DMS 273 (cell line): ENCODE measurements around the gene CNTN3.

Experiments
- DNase-seq: peaks from one replicate; lab custom pipeline; 2025; ENCODE audit not compliant: unreplicated experiment; lab: John Stamatoyannopoulos, UW

CNTN3 gene

GRCh38 chr3:74613060-74613459 lies 1.4 kb downstream of the CNTN3 start:
- no peak for DNase-seq

- DNase-seq = no peak
Observed at GRCh38 chr3:74611206-74611605, 3.3 kb downstream of the CNTN3 start.

- DNase-seq = no peak
Observed at GRCh38 chr3:74607803-74608202, 6.7 kb downstream of the CNTN3 start.

GRCh38 chr3:74606996-74607395 lies 7.5 kb downstream of the CNTN3 start:
- no peak for DNase-seq

- no peak for DNase-seq
Observed at GRCh38 chr3:74605437-74605836, 9.0 kb downstream of the CNTN3 start.

- no peak for DNase-seq
Observed at GRCh38 chr3:74603292-74603691, 11.2 kb downstream of the CNTN3 start.

GRCh38 chr3:74602471-74602870 lies 12.0 kb downstream of the CNTN3 start:
- no peak for DNase-seq

GRCh38 chr3:74601793-74602192 lies 12.7 kb downstream of the CNTN3 start:
- no peak for DNase-seq

- DNase-seq = no peak
Observed at GRCh38 chr3:74599564-74599963, 14.9 kb downstream of the CNTN3 start.

- no peak for DNase-seq
Observed at GRCh38 chr3:74593152-74593551, 21.3 kb downstream of the CNTN3 start.

GRCh38 chr3:74592359-74592758 lies 22.1 kb downstream of the CNTN3 start:
- DNase-seq = no peak

GRCh38 chr3:74591946-74592345 lies 22.5 kb downstream of the CNTN3 start:
- DNase-seq = no peak

- no peak for DNase-seq
Observed at GRCh38 chr3:74591342-74591741, 23.1 kb downstream of the CNTN3 start.

GRCh38 chr3:74590620-74591262 lies 23.7 kb downstream of the CNTN3 start:
- no peak for DNase-seq

- DNase-seq = no peak
Observed at GRCh38 chr3:74584782-74585181, 29.7 kb downstream of the CNTN3 start.

- DNase-seq = no peak
Observed at GRCh38 chr3:74582982-74583381, 31.5 kb downstream of the CNTN3 start.

- DNase-seq = no peak
Observed at GRCh38 chr3:74575857-74576256, 38.6 kb downstream of the CNTN3 start.

- no peak for DNase-seq
Observed at GRCh38 chr3:74571118-74571517, 43.3 kb downstream of the CNTN3 start.
